Panc1 (cell line): ENCODE results near the gene MORN4. TPM values are rescaled to one million over a fixed set of nuclear protein-coding genes. Genes with fewer than 3 reads are reported as not detected.
A peak's percentile ranks its signal among the peaks of the same experiment; 100 is the strongest.

Experiments
- ATAC-seq: fragments of 200-7000 bp; cut with Tn5 transposase; 2 replicates; pipeline ENCODE4 v1.9.1; 2020; ENCODE audit warnings: mild to moderate bottlenecking, moderate library complexity
- BruUV-seq: library from RNA; stranded (reverse); fragments of 400-500 nt; replicated peaks from 2 replicates; lab custom pipeline; 2021; lab: Mats Ljungman, UMichigan
- CTCF ChIA-PET: fragments of 300-600 bp; sonication (Branson Sonifier 250); formaldehyde crosslinking; loops from one replicate; lab custom pipeline; 2022; ENCODE audit warnings: antibody characterized with exemption; lab: Charles Lee
- POLR2A ChIA-PET: fragments of 300-600 bp; sonication (Branson Sonifier 250); formaldehyde crosslinking; loops from one replicate; lab custom pipeline; 2022; ENCODE audit warnings: antibody characterized with exemption; lab: Charles Lee
- DNase-seq: peaks from one replicate; pipeline ENCODE4 v3.0.0-alpha.2; 2010; ENCODE audit warnings: low read depth, low spot score
- H3K27ac ChIP-seq: 2 replicates; pipeline ENCODE4 v1.5.1; 2011; ENCODE audit warnings: mild to moderate bottlenecking, low read length, inconsistent platforms
- H3K27me3 ChIP-seq: fragments of 200-500 bp; sonication (Bioruptor generic); 2 replicates; pipeline ENCODE4 v1.6.0; 2014; ENCODE audit warnings: low read length, inconsistent platforms; ENCODE audit not compliant: control insufficient read depth, insufficient read depth
- H3K36me3 ChIP-seq: fragments of 200-500 bp; sonication (Bioruptor generic); 2 replicates; pipeline ENCODE4 v1.5.1; 2014; ENCODE audit warnings: inconsistent platforms, mild to moderate bottlenecking, low read length, moderate library complexity; ENCODE audit not compliant: control insufficient read depth, insufficient read depth
- H3K4me1 ChIP-seq: 2 replicates; pipeline ENCODE4 v1.5.1; 2011; ENCODE audit warnings: inconsistent platforms, mild to moderate bottlenecking, low read length, moderate library complexity; ENCODE audit not compliant: control insufficient read depth, insufficient read depth
- H3K4me3 ChIP-seq, 2 experiments: 2 replicates each; pipeline ENCODE4 v1.5.1; 2011 to 2012; ENCODE audit warnings: low read depth in 2 of 2, low read length in 2 of 2, mild to moderate bottlenecking in 2 of 2, inconsistent platforms in 1 of 2, moderate library complexity in 1 of 2
- H3K9me3 ChIP-seq: fragments of 200-500 bp; sonication (Bioruptor generic); 2 replicates; pipeline ENCODE4 v1.5.1; 2014; ENCODE audit warnings: low read depth, mild to moderate bottlenecking, inconsistent platforms, low read length, moderate library complexity; ENCODE audit not compliant: control insufficient read depth, insufficient read depth
- POLR2AphosphoS5 ChIP-seq: IDR thresholded peaks from 2 replicates; pipeline ENCODE4 v1.6.1; 2012; ENCODE audit warnings: mild to moderate bottlenecking, low read depth, low read length, moderate library complexity
- SIN3A ChIP-seq: IDR thresholded peaks from 2 replicates; pipeline ENCODE4 v1.6.1; 2012; ENCODE audit warnings: low read depth, mild to moderate bottlenecking, low read length, moderate library complexity, borderline replicate concordance; ENCODE audit not compliant: insufficient read depth
- TCF7L2 ChIP-seq: IDR thresholded peaks from 2 replicates; pipeline ENCODE4 v1.6.1; 2011; ENCODE audit warnings: mild to moderate bottlenecking, low read depth, low read length, inconsistent platforms
- in situ Hi-C: cut with HindIII; loops from 2 replicates; pipeline ENCODE4 v1.10.0; 2016; ENCODE audit warnings: low sequenced_read_pairs, low pct_unique_long_range_greater_than_20kb
- intact Hi-C: fragments of 100-400 bp; cut with micrococcal nuclease; formaldehyde crosslinking; loops from one replicate; pipeline ENCODE4 v1.10.0; 2022; ENCODE audit not compliant: unreplicated experiment
- total RNA-seq: library from RNA; stranded (reverse); gene quantifications from one replicate; pipeline ENCODE4 v1.2.1, GENCODE V29; 2021; ENCODE audit not compliant: unreplicated experiment
- TF ChIP-seq, protein P1 (sequence below), 2 experiments: IDR thresholded peaks; 2 replicates each; pipeline ENCODE4 v1.6.1; 2011 to 2012; ENCODE audit warnings: low read depth in 2 of 2, control low read depth in 1 of 2, low read length in 1 of 2, mild to moderate bottlenecking in 1 of 2, moderate library complexity in 1 of 2; ENCODE audit not compliant: insufficient read depth in 1 of 2
- TF ChIP-seq, protein P2 (sequence below): fragments of 450-650 bp; IDR thresholded peaks from 2 replicates; pipeline ENCODE4 v1.5.1; 2017; ENCODE audit warnings: mild to moderate bottlenecking

The MORN4 gene
- total RNA-seq, 1 experiment from 2014 or later: 17.9 TPM

DNA sequence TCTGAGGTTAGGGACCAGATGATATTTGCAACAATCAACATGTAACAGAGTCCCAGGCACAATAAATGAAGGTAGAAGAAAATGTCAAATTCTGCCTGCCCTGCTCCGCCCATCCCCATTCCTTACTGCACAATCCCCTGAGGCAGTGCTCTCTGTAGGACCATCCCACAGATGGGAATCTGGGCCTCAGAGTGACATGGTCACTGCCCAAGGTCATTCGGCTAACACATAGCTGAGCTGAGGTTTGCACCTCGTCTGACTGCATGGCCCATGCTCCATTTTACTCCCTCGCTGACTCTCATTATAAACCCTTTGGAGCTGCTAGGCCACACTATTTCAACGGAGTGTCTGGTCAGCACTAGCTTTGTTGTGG is 47.9 kb downstream of the MORN4 start:
- Histone ChIP-seq H3K4me1 (peaks cover 13% of the 10 kb centered on the region), H3K27ac (peak overlapping the region; percentile 18; the same call in 1 of the 2 replicates), H3K27me3 (no peaks in the 10 kb centered on the region), H3K36me3 (no peaks in the 10 kb centered on the region), H3K4me3 (no peak overlapping the region), H3K9me3 (no peaks in the 10 kb centered on the region)
- intact Hi-C loops: no loop called here
- TF ChIP-seq POLR2AphosphoS5: no peak
- TF ChIP-seq TCF7L2: no peak
- TF ChIP-seq SIN3A: no peak
- TF ChIP-seq, protein P1, sequence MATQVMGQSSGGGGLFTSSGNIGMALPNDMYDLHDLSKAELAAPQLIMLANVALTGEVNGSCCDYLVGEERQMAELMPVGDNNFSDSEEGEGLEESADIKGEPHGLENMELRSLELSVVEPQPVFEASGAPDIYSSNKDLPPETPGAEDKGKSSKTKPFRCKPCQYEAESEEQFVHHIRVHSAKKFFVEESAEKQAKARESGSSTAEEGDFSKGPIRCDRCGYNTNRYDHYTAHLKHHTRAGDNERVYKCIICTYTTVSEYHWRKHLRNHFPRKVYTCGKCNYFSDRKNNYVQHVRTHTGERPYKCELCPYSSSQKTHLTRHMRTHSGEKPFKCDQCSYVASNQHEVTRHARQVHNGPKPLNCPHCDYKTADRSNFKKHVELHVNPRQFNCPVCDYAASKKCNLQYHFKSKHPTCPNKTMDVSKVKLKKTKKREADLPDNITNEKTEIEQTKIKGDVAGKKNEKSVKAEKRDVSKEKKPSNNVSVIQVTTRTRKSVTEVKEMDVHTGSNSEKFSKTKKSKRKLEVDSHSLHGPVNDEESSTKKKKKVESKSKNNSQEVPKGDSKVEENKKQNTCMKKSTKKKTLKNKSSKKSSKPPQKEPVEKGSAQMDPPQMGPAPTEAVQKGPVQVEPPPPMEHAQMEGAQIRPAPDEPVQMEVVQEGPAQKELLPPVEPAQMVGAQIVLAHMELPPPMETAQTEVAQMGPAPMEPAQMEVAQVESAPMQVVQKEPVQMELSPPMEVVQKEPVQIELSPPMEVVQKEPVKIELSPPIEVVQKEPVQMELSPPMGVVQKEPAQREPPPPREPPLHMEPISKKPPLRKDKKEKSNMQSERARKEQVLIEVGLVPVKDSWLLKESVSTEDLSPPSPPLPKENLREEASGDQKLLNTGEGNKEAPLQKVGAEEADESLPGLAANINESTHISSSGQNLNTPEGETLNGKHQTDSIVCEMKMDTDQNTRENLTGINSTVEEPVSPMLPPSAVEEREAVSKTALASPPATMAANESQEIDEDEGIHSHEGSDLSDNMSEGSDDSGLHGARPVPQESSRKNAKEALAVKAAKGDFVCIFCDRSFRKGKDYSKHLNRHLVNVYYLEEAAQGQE (IDR thresholded peaks at IDR 0.05; ENCODE audit: insufficient read depth in 1 of 2, low read depth in 2 of 2, low read length in 1 of 2): no peak
- TF ChIP-seq, protein P2, sequence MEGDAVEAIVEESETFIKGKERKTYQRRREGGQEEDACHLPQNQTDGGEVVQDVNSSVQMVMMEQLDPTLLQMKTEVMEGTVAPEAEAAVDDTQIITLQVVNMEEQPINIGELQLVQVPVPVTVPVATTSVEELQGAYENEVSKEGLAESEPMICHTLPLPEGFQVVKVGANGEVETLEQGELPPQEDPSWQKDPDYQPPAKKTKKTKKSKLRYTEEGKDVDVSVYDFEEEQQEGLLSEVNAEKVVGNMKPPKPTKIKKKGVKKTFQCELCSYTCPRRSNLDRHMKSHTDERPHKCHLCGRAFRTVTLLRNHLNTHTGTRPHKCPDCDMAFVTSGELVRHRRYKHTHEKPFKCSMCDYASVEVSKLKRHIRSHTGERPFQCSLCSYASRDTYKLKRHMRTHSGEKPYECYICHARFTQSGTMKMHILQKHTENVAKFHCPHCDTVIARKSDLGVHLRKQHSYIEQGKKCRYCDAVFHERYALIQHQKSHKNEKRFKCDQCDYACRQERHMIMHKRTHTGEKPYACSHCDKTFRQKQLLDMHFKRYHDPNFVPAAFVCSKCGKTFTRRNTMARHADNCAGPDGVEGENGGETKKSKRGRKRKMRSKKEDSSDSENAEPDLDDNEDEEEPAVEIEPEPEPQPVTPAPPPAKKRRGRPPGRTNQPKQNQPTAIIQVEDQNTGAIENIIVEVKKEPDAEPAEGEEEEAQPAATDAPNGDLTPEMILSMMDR: no peak
- ATAC-seq: no peak
- POLR2A ChIA-PET: no interaction called here
- no TSS peak for BruUV-seq
- DNase-seq: no peak
- in situ Hi-C loops: no loop called here
- CTCF ChIA-PET: interaction anchor here (0.5 kb wide), 1 partner anchor 86 kb away, joined by 3 read pairs; no protein-coding TSS in a partner anchor

- ChIA-PET CTCF (interaction anchor here (1.6 kb wide), 1 partner anchor 13 kb away, joined by 7 read pairs; the partner anchor contains the start of gene ANKRD2), POLR2A (no interaction called here)
- in situ Hi-C loops: no loop called here
Measured at GRCh38 chr10:97584798-97585438, 48.4 kb downstream of the MORN4 start.

More at GRCh38 chr10:97584798-97585438, 48.4 kb downstream of the MORN4 start:
- TF ChIP-seq TCF7L2 (no peak), POLR2AphosphoS5 (no peak), SIN3A (no peak)
- TF ChIP-seq, protein P2: no peak
- TF ChIP-seq, protein P1 (IDR thresholded peaks at IDR 0.05; ENCODE audit: insufficient read depth in 1 of 2, low read depth in 2 of 2, low read length in 1 of 2): no peak
- Histone ChIP-seq H3K36me3 (no peaks in the 10 kb centered on the region), H3K27ac (no peak overlapping the region), H3K4me1 (peaks cover 13% of the 10 kb centered on the region), H3K27me3 (no peaks in the 10 kb centered on the region), H3K4me3 (no peak overlapping the region), H3K9me3 (no peaks in the 10 kb centered on the region)
- intact Hi-C loops: no loop called here
- DNase-seq: no peak
- ATAC-seq: no peak
- BruUV-seq: no TSS peak
